ENCODE data around the gene GP5. TPM values are rescaled to one million over a fixed set of nuclear protein-coding genes. Genes with fewer than 3 reads are reported as not detected.

GP5 gene
- polyA plus RNA-seq, 3 donors, result 0.12 TPM; not detected in 2

- Mint-ChIP-seq H3K27ac (no peak overlapping the region), H3K4me3 (no peak overlapping the region), H3K4me1 (no peaks in the 10 kb centered on the region), H3K9me3 (no peaks in the 10 kb centered on the region), H3K36me3 (no peaks in the 10 kb centered on the region), H3K27me3 (ENCODE audit: low read depth in 3 of 3) (peaks cover 18 to 27% (median 24%) of the 10 kb centered on the region in 3 donors)
- no peaks in the 10 kb centered on the region for H3K36me3 ChIP-seq (replicated peaks in 1 of 2; ENCODE audit: control insufficient read depth in 1 of 2, insufficient read depth in 2 of 2, low read length in 2 of 2)
- no peak overlapping the region for H3K9ac ChIP-seq (ENCODE audit: insufficient read depth, low read length, poor library complexity, severe bottlenecking)
- no peak for DNase-seq
- intact Hi-C loops (cut with micrococcal nuclease), result no loop called here
- H3K27me3 ChIP-seq (ENCODE audit: control insufficient read depth in 2 of 2, insufficient read depth in 2 of 2, low read length in 2 of 2), result peaks cover 0 to 2% of the 10 kb centered on the region in 2 donors
- H3K4me1 ChIP-seq (ENCODE audit: control insufficient read depth in 1 of 2, insufficient read depth in 2 of 2, low read length in 2 of 2), result no peaks in the 10 kb centered on the region
- H3K27ac ChIP-seq (ENCODE audit: low read depth in 1 of 2, low read length in 2 of 2), result no peak overlapping the region
- H3K4me3 ChIP-seq (replicated peaks in 1 of 3; ENCODE audit: low read depth in 2 of 3, low read length in 3 of 3), result no peak overlapping the region
- no peaks in the 10 kb centered on the region for H3K79me2 ChIP-seq (ENCODE audit: insufficient read depth, low read length)
- H3K4me2 ChIP-seq (replicated peaks; ENCODE audit: extremely low read depth, low read length, poor library complexity, severe bottlenecking), result no peak overlapping the region
- no peak for TF ChIP-seq CTCF (IDR thresholded peaks at IDR 0.05)
- WGBS (ENCODE audit: insufficient coverage), result 100% methylated on average over 4 of the region's 6 CpGs
- H3K9me3 ChIP-seq (replicated peaks in 1 of 2; ENCODE audit: control insufficient read depth in 1 of 2, insufficient read depth in 1 of 2, low read length in 2 of 2), result no peaks in the 10 kb centered on the region
- no peak overlapping the region for H2AFZ ChIP-seq (ENCODE audit: insufficient read depth, low read depth, low read length, poor library complexity, severe bottlenecking)
- H4K20me1 ChIP-seq (ENCODE audit: insufficient read depth, low read length), result no peaks in the 10 kb centered on the region
Measured at GRCh38 chr3:194379231-194379630, 19.8 kb downstream of the GP5 start.

DNA sequence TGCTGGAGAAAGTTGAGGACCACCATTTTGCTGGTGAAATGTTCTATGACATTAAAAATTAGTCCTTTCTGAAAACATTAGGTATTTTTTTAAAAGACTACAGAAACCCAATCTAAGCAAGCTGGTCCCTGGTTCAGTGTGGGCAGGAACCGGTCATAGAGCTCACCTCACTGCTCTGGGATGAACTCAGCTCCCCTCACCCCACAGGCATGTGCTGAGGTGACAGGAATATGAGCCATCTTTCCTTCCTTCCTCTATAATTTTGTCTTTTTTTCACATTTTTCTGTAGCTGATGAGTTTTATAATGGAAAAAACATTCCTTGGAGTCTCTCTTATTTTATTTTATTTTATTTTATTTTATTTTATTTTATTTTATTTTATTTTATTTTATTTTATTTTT lies 21.4 kb downstream of the GP5 start:
- WGBS (ENCODE audit: insufficient coverage), result no CpG with 5 or more reads among the region's 1 CpG
- Histone ChIP-seq H3K4me3 (replicated peaks in 1 of 3; ENCODE audit: low read depth in 2 of 3, low read length in 3 of 3) (no peak overlapping the region), H3K9ac (ENCODE audit: insufficient read depth, low read length, poor library complexity, severe bottlenecking) (no peak overlapping the region), H3K79me2 (ENCODE audit: insufficient read depth, low read length) (no peaks in the 10 kb centered on the region), H3K9me3 (replicated peaks in 1 of 2; ENCODE audit: control insufficient read depth in 1 of 2, insufficient read depth in 1 of 2, low read length in 2 of 2) (no peaks in the 10 kb centered on the region), H3K27me3 (ENCODE audit: control insufficient read depth in 2 of 2, insufficient read depth in 2 of 2, low read length in 2 of 2) (peaks cover 0 to 2% of the 10 kb centered on the region in 2 donors), H3K36me3 (replicated peaks in 1 of 2; ENCODE audit: control insufficient read depth in 1 of 2, insufficient read depth in 2 of 2, low read length in 2 of 2) (no peaks in the 10 kb centered on the region), H3K27ac (ENCODE audit: low read depth in 1 of 2, low read length in 2 of 2) (no peak overlapping the region), H4K20me1 (ENCODE audit: insufficient read depth, low read length) (no peaks in the 10 kb centered on the region), H3K4me1 (ENCODE audit: control insufficient read depth in 1 of 2, insufficient read depth in 2 of 2, low read length in 2 of 2) (no peaks in the 10 kb centered on the region), H2AFZ (ENCODE audit: insufficient read depth, low read depth, low read length, poor library complexity, severe bottlenecking) (no peak overlapping the region), H3K4me2 (replicated peaks; ENCODE audit: extremely low read depth, low read length, poor library complexity, severe bottlenecking) (no peak overlapping the region)
- Mint-ChIP-seq H3K27ac (no peak overlapping the region), H3K4me1 (no peaks in the 10 kb centered on the region), H3K4me3 (no peak overlapping the region), H3K27me3 (ENCODE audit: low read depth in 3 of 3) (peaks cover 13 to 28% (median 25%) of the 10 kb centered on the region in 3 donors), H3K9me3 (no peaks in the 10 kb centered on the region), H3K36me3 (no peaks in the 10 kb centered on the region)
- TF ChIP-seq CTCF (IDR thresholded peaks at IDR 0.05), result no peak
- no peak for DNase-seq
- intact Hi-C loops (cut with micrococcal nuclease), result no loop called here
